Transverse colon (tissue), 4 donors: Measurements from ENCODE around the gene DDX60.

Source experiments
- CTCF ChIP-seq, 5 experiments: fragments of 200-600 bp in 3 of 5; fragments of 450-650 bp in 2 of 5; sonication (generic) in 3 of 5; IDR thresholded peaks; 1 replicate in 2 of 5; 2 replicates in 3 of 5; pipeline ENCODE4 v1.5.1; 2016 to 2017; ENCODE audit warnings: antibody characterized with exemption in 5 of 5, inconsistent platforms in 3 of 5, mild to moderate bottlenecking in 2 of 5, moderate library complexity in 1 of 5
- POLR2AphosphoS5 ChIP-seq, 3 donors: sonication (generic); formaldehyde crosslinking; IDR thresholded peaks; one replicate each; pipeline ENCODE4 v1.6.1; 2016; ENCODE audit warnings: antibody characterized with exemption in 3 of 3

GRCh38 chr4:168218645-168219044 lies 99.9 kb downstream of the DDX60 start:
- TF ChIP-seq POLR2AphosphoS5 (IDR thresholded peaks at IDR 0.05) (no peak), CTCF (IDR thresholded peaks at IDR 0.05) (no peak)
